Mammary epithelial cell (primary cell): ENCODE data around the gene CLDN7.

ENCODE experiments used
- EZH2 ChIP-seq: IDR thresholded peaks from 2 replicates; pipeline ENCODE4 v1.6.1; 2012; ENCODE audit warnings: low read length, inconsistent platforms, borderline replicate concordance
- TF ChIP-seq, protein P1 (sequence below), 2 donors: IDR thresholded peaks in 1 of 2; conservative IDR thresholded peaks in 1 of 2; 2 replicates each; pipeline ENCODE4 v1.5.1; 2011 to 2012; ENCODE audit warnings: inconsistent platforms in 2 of 2, low read length in 2 of 2, mild to moderate bottlenecking in 2 of 2, control low read depth in 1 of 2, low read depth in 1 of 2; ENCODE audit not compliant: insufficient read depth in 1 of 2; ENCODE audit errors: extremely low read depth in 1 of 2

DNA sequence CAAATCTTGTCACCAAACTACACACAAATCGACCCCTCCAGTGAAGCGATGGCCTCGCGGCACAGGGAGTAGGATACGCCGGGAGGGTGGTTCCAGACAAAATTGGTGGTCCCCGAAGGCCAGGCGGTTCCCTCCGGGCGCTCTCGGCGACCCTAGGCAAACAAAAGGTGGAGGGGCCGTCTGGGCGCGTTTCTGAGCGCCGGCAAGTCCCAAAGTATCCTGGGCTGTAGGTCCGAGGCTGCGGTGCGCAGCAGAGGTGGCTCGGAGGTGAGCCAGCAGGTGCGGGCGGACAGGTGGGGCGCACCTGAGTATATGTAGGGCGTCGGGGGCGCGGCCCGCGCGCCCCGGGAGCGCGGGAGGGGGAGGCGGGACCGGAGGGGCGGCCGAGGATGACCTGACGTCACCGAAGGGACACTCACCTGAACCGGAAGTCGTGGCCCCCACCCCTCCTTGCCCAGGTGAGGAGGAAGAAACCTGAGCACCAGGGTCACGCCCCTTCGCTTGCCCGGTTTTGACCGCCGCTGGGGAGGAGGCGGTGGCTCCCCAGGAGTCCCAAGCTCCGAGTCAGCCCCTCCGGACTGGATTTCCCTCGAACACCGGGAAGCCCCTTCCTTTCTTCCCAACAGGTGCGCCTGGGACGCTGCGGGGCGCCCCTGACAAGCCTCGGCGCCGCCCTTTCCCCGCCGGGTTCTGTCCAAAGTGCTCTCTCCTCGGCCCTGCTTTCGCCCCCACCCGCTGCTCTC lies at the start of gene CLDN7:
- TF ChIP-seq, protein P1, sequence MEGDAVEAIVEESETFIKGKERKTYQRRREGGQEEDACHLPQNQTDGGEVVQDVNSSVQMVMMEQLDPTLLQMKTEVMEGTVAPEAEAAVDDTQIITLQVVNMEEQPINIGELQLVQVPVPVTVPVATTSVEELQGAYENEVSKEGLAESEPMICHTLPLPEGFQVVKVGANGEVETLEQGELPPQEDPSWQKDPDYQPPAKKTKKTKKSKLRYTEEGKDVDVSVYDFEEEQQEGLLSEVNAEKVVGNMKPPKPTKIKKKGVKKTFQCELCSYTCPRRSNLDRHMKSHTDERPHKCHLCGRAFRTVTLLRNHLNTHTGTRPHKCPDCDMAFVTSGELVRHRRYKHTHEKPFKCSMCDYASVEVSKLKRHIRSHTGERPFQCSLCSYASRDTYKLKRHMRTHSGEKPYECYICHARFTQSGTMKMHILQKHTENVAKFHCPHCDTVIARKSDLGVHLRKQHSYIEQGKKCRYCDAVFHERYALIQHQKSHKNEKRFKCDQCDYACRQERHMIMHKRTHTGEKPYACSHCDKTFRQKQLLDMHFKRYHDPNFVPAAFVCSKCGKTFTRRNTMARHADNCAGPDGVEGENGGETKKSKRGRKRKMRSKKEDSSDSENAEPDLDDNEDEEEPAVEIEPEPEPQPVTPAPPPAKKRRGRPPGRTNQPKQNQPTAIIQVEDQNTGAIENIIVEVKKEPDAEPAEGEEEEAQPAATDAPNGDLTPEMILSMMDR (conservative IDR thresholded peaks at IDR 0.05 in 1 of 2, IDR thresholded peaks at IDR 0.05 in 1 of 2; ENCODE audit: extremely low read depth in 1 of 2, insufficient read depth in 1 of 2, low read depth in 1 of 2, low read length in 2 of 2) = no peak
- TF ChIP-seq EZH2 = no peak
